Motor neuron (in vitro differentiated cells): ENCODE measurements around the gene CDH3. TPM values are rescaled to one million over a fixed set of nuclear protein-coding genes. Genes with fewer than 3 reads are reported as not detected.

ENCODE experiments used
- ATAC-seq, 8 experiments: fragments of 200-7000 bp; cut with Tn5 transposase; replicated peaks in 6 of 8; 2 replicates each; pipeline ENCODE4 v1.8.0; 2021; ENCODE audit warnings: mild to moderate bottlenecking in 8 of 8, moderate library complexity in 8 of 8
- H3K27ac ChIP-seq, 2 donors: fragments of 250-450 bp; sonication (Bioruptor Pico); 2 replicates each; pipeline ENCODE4 v1.9.0; 2021; ENCODE audit warnings: antibody characterized with exemption in 2 of 2, mild to moderate bottlenecking in 2 of 2, moderate library complexity in 1 of 2
- H3K4me1 ChIP-seq, 2 donors: fragments of 250-450 bp; sonication (Bioruptor Pico); replicated peaks in 1 of 2; 2 replicates each; pipeline ENCODE4 v1.6.1; 2021; ENCODE audit warnings: antibody characterized with exemption in 2 of 2, mild to moderate bottlenecking in 2 of 2, moderate library complexity in 1 of 2
- H3K4me3 ChIP-seq, 5 donors: fragments of 250-450 bp; sonication (Bioruptor Pico); 2 replicates each; pipeline ENCODE4 v1.9.0; 2021; ENCODE audit warnings: antibody characterized with exemption in 5 of 5, mild to moderate bottlenecking in 5 of 5, moderate library complexity in 4 of 5
- WGBS, 10 experiments: fragments of 450-650 bp; shearing (Covaris generic); methylation state at CpG; one replicate each; pipeline ENCODE4 v1.0.0; 2022; 5-methylcytosine and 5-hydroxymethylcytosine counted together
- in situ Hi-C, 9 experiments: fragments of 400-800 bp; cut with MboI; loops; one replicate each; pipeline ENCODE4 v1.15.0; 2021; ENCODE audit warnings: low sequenced_read_pairs in 9 of 9, low pct_unique_long_range_greater_than_20kb in 2 of 9; ENCODE audit not compliant: unreplicated experiment in 9 of 9
- total RNA-seq, 8 experiments: library from RNA; unstranded; fragments of 300-600 nt; gene quantifications; 2 replicates each; pipeline versions ENCODE4 v1.2.3 to v1.2.4, GENCODE V29; 2022

CDH3 gene
- total RNA-seq, 8 experiments from 2014 or later = 1.5 to 4.0 (median 2.9) TPM; not detected in 3

GRCh38 chr16:68640972-68641371 is 4.1 kb upstream of the CDH3 start:
- ATAC-seq = no peak
- WGBS, 10 experiments = 17 to 80% (median 59%) methylated on average over 1 to 3 of the region's 3 CpGs; no CpG with 5 or more reads in 4 of the 10 experiments

GRCh38 chr16:68642047-68642435 is 3.1 kb upstream of the CDH3 start:
- no peak overlapping the region for H3K27ac ChIP-seq
- in situ Hi-C loops = no loop called here
- peaks cover 3 to 18% of the 10 kb centered on the region in 2 donors for H3K4me1 ChIP-seq
- no peak for ATAC-seq
- H3K4me3 ChIP-seq = no peak overlapping the region
- WGBS, 10 experiments = 37 to 100% (median 59%) methylated on average over 1 to 10 of the region's 10 CpGs; no CpG with 5 or more reads in 3 of the 10 experiments

More at GRCh38 chr16:68640972-68641371, 4.1 kb upstream of the CDH3 start:
- Histone ChIP-seq H3K27ac (no peak overlapping the region), H3K4me3 (no peak overlapping the region), H3K4me1 (peaks cover 0 to 9% of the 10 kb centered on the region in 2 donors)
- in situ Hi-C loops = no loop called here

GRCh38 chr16:68642436-68643101 is 2.5 kb upstream of the CDH3 start:
- in situ Hi-C loops = no loop called here
- no peak overlapping the region for H3K27ac ChIP-seq
- ATAC-seq = peak in 5 of 8 experiments; percentile 9 to 37 (median 16)
- peaks cover 3 to 18% of the 10 kb centered on the region in 2 donors for H3K4me1 ChIP-seq
- 11 to 61% (median 19%) methylated on average over 1 to 17 of the region's 51 CpGs; no CpG with 5 or more reads in 2 of the 10 experiments for WGBS, 10 experiments
- H3K4me3 ChIP-seq = no peak overlapping the region

GRCh38 chr16:68643227-68643626 is 1.9 kb upstream of the CDH3 start:
- Histone ChIP-seq H3K4me1 (peaks cover 3 to 18% of the 10 kb centered on the region in 2 donors), H3K4me3 (no peak overlapping the region), H3K27ac (no peak overlapping the region)
- ATAC-seq = no peak
- WGBS, 10 experiments = 25 to 100% (median 80%) methylated on average over 1 to 8 of the region's 13 CpGs; no CpG with 5 or more reads in 4 of the 10 experiments
- in situ Hi-C loops = no loop called here

- H3K4me1 ChIP-seq = peaks cover 3 to 18% of the 10 kb centered on the region in 2 donors
- no peak overlapping the region for H3K27ac ChIP-seq
- 20 to 100% (median 63%) methylated on average over 1 to 8 of the region's 10 CpGs; no CpG with 5 or more reads in 2 of the 10 experiments for WGBS, 10 experiments
- in situ Hi-C loops = no loop called here
- ATAC-seq = no peak
- H3K4me3 ChIP-seq = no peak overlapping the region
Observed at GRCh38 chr16:68643847-68644246, 1.3 kb upstream of the CDH3 start.

- H3K27ac ChIP-seq = no peak overlapping the region
- H3K4me3 ChIP-seq = peak overlapping the region in 2 of 5 donors; percentile 39 to 42
- in situ Hi-C loops = no loop called here
- peaks cover 3 to 18% of the 10 kb centered on the region in 2 donors for H3K4me1 ChIP-seq
- peak in 2 of 8 experiments; percentile 3 to 34 for ATAC-seq
- WGBS, 10 experiments = 9 to 100% (median 31%) methylated on average over 1 to 6 of the region's 17 CpGs; no CpG with 5 or more reads in 2 of the 10 experiments
Observed at GRCh38 chr16:68644296-68644695, 814 bp upstream of the CDH3 start.

GRCh38 chr16:68645494-68646388 is 631 bp downstream of the CDH3 start:
- Histone ChIP-seq H3K4me1 (peaks cover 3 to 18% of the 10 kb centered on the region in 2 donors), H3K27ac (no peak overlapping the region), H3K4me3 (peak overlapping the region; percentile 19 to 42 (median 36))
- WGBS, 10 experiments = 0 to 20% (median 7%) methylated on average over 1 to 11 of the region's 66 CpGs; no CpG with 5 or more reads in 7 of the 10 experiments
- ATAC-seq = peak; percentile 27 to 70 (median 67)
- in situ Hi-C loops = no loop called here

- 29 to 90% (median 80%) methylated on average over 2 to 11 of the region's 18 CpGs; no CpG with 5 or more reads in 2 of the 10 experiments for WGBS, 10 experiments
- in situ Hi-C loops = no loop called here
- H3K4me1 ChIP-seq = peaks cover 3 to 18% of the 10 kb centered on the region in 2 donors
- H3K4me3 ChIP-seq = no peak overlapping the region
- H3K27ac ChIP-seq = no peak overlapping the region
- ATAC-seq = no peak
Observed at GRCh38 chr16:68646953-68647659, 2.0 kb downstream of the CDH3 start.

GRCh38 chr16:68651136-68651535 is 6.0 kb downstream of the CDH3 start:
- in situ Hi-C loops = no loop called here

GRCh38 chr16:68652659-68653058 is 7.5 kb downstream of the CDH3 start:
- ATAC-seq = no peak
- 57 to 100% (median 100%) methylated on average over 1 to 2 of the region's 2 CpGs; no CpG with 5 or more reads in 2 of the 10 experiments for WGBS, 10 experiments
- H3K27ac ChIP-seq = no peak overlapping the region

More at GRCh38 chr16:68651136-68651535, 6.0 kb downstream of the CDH3 start:
- ATAC-seq = no peak
- 0 to 94% (median 83%) methylated on average over 1 to 3 of the region's 12 CpGs; no CpG with 5 or more reads in 7 of the 10 experiments for WGBS, 10 experiments
- Histone ChIP-seq H3K4me1 (peaks cover 2 to 8% of the 10 kb centered on the region in 2 donors), H3K27ac (no peak overlapping the region), H3K4me3 (no peak overlapping the region)

GRCh38 chr16:68655806-68656205 is 10.7 kb downstream of the CDH3 start:
- in situ Hi-C loops = no loop called here
- no peak overlapping the region for H3K27ac ChIP-seq
- H3K4me3 ChIP-seq = no peak overlapping the region
- ATAC-seq = no peak
- H3K4me1 ChIP-seq = peaks cover 0 to 4% of the 10 kb centered on the region in 2 donors
- 14 to 100% (median 49%) methylated on average over 1 to 5 of the region's 6 CpGs; no CpG with 5 or more reads in 4 of the 10 experiments for WGBS, 10 experiments

More at GRCh38 chr16:68652659-68653058, 7.5 kb downstream of the CDH3 start:
- no peak overlapping the region for H3K4me3 ChIP-seq
- H3K4me1 ChIP-seq = no peaks in the 10 kb centered on the region
- in situ Hi-C loops = no loop called here

- Histone ChIP-seq H3K4me3 (no peak overlapping the region), H3K27ac (no peak overlapping the region), H3K4me1 (peaks cover 0 to 4% of the 10 kb centered on the region in 2 donors)
- WGBS, 10 experiments = 37 to 67% methylated on average over 1 to 2 of the region's 2 CpGs; no CpG with 5 or more reads in 8 of the 10 experiments
- in situ Hi-C loops = no loop called here
- ATAC-seq = no peak
Observed at GRCh38 chr16:68656751-68657150, 11.6 kb downstream of the CDH3 start.
